Measurements from ENCODE around the gene GPR55. TPM values are rescaled to one million over a fixed set of nuclear protein-coding genes. Genes with fewer than 3 reads are reported as not detected.
A peak's percentile ranks its signal among the peaks of the same experiment; 100 is the strongest.

Gene GPR55
- total RNA-seq, 1 donor from 2014 or later = 0.22 TPM

- peak; percentile 71 for DNase-seq (ENCODE audit: low spot score)
These were observed 10.0 kb upstream of the GPR55 start for GRCh38 chr2:230935130-230935430.

GRCh38 chr2:230934231-230935129 is 9.4 kb upstream of the GPR55 start:
- peak; percentile 53 for DNase-seq (ENCODE audit: low spot score)

- peak; percentile 82 for DNase-seq (ENCODE audit: low spot score)
These were observed 8.6 kb upstream of the GPR55 start for GRCh38 chr2:230933521-230934180.

GRCh38 chr2:230932556-230933511 is 7.8 kb upstream of the GPR55 start:
- peak; percentile 80 for DNase-seq (ENCODE audit: low spot score)

GRCh38 chr2:230931556-230932231 is 6.7 kb upstream of the GPR55 start:
- DNase-seq (ENCODE audit: low spot score) = peak; percentile 80

GRCh38 chr2:230930928-230931555 is 6.0 kb upstream of the GPR55 start:
- DNase-seq (ENCODE audit: low spot score) = peak; percentile 62

GRCh38 chr2:230930149-230930780 is 5.2 kb upstream of the GPR55 start:
- DNase-seq (ENCODE audit: low spot score) = peak; percentile 26

- peak; percentile 64 for DNase-seq (ENCODE audit: low spot score)
These were observed 4.5 kb upstream of the GPR55 start for GRCh38 chr2:230929381-230930148.

GRCh38 chr2:230928701-230929380 is 3.8 kb upstream of the GPR55 start:
- DNase-seq (ENCODE audit: low spot score) = peak; percentile 75

GRCh38 chr2:230927711-230928341 is 2.8 kb upstream of the GPR55 start:
- peak; percentile 86 for DNase-seq (ENCODE audit: low spot score)

- peak; percentile 69 for DNase-seq (ENCODE audit: low spot score)
These were observed 1.1 kb upstream of the GPR55 start for GRCh38 chr2:230925879-230926765.

GRCh38 chr2:230925443-230925878 is 419 bp upstream of the GPR55 start:
- no peak for DNase-seq (ENCODE audit: low spot score)

GRCh38 chr2:230924092-230924469 is 961 bp downstream of the GPR55 start:
- no peak for DNase-seq (ENCODE audit: low spot score)

- peak; percentile 60 for DNase-seq (ENCODE audit: low spot score)
These were observed 1.9 kb downstream of the GPR55 start for GRCh38 chr2:230922951-230923717.

GRCh38 chr2:230921806-230922595 is 3.0 kb downstream of the GPR55 start:
- peak; percentile 49 for DNase-seq (ENCODE audit: low spot score)

Measured in mesenteric fat pad (tissue), 1 donor.